IMR-90 (cell line): ENCODE data around the gene TLL1. TPM values are rescaled to one million over a fixed set of nuclear protein-coding genes. Genes with fewer than 3 reads are reported as not detected.

ENCODE experiments used
- ATAC-seq: fragments of 200-7000 bp; cut with Tn5 transposase; 2 replicates; pipeline ENCODE4 v1.9.1; 2020; ENCODE audit warnings: low read depth, mild to moderate bottlenecking, moderate library complexity
- BruUV-seq: library from RNA; stranded (reverse); fragments of 400-500 nt; replicated peaks from 2 replicates; lab custom pipeline; 2021; lab: Mats Ljungman, UMichigan
- CTCF ChIA-PET: fragments of 300-600 bp; formaldehyde crosslinking; extraction: SDS; loops from one replicate; lab custom pipeline; 2021; ENCODE audit warnings: antibody characterized with exemption; lab: Yijun Ruan, JAX
- POLR2A ChIA-PET: fragments of 300-600 bp; sonication (Branson Sonifier 250); formaldehyde crosslinking; loops from one replicate; lab custom pipeline; 2022; ENCODE audit warnings: antibody characterized with exemption; ENCODE audit not compliant: unreplicated experiment; lab: Charles Lee
- DNase-seq: peaks from one replicate; pipeline ENCODE4 v3.0.0; 2013
- H2AFZ ChIP-seq: replicated peaks from 2 replicates; pipeline ENCODE3; 2013; ENCODE audit warnings: low read length, mild to moderate bottlenecking; ENCODE audit not compliant: poor library complexity
- H2AK5ac ChIP-seq: 2 replicates; pipeline ENCODE4 v1.6.1; 2013; ENCODE audit warnings: low read depth, low read length, inconsistent platforms
- H2AK9ac ChIP-seq: replicated peaks from 2 replicates; pipeline ENCODE3; 2013; ENCODE audit warnings: mild to moderate bottlenecking, low read depth, low read length, moderate library complexity; ENCODE audit not compliant: poor library complexity
- H2BK120ac ChIP-seq: 2 replicates; pipeline ENCODE4 v1.6.1; 2013; ENCODE audit warnings: low read depth, low read length, inconsistent platforms
- H2BK15ac ChIP-seq: 3 replicates; pipeline ENCODE4 v1.6.1; 2013; ENCODE audit warnings: low read depth, low read length, inconsistent platforms
- H2BK20ac ChIP-seq: 2 replicates; pipeline ENCODE4 v1.6.1; 2013; ENCODE audit warnings: low read depth, mild to moderate bottlenecking, inconsistent platforms, low read length, moderate library complexity
- H2BK5ac ChIP-seq: 2 replicates; pipeline ENCODE4 v1.6.1; 2013; ENCODE audit warnings: mild to moderate bottlenecking, low read depth, low read length, inconsistent platforms; ENCODE audit not compliant: poor library complexity, severe bottlenecking
- H3K14ac ChIP-seq: replicated peaks from 2 replicates; pipeline ENCODE4 v1.6.1; 2013; ENCODE audit warnings: low read depth, low read length, inconsistent platforms
- H3K18ac ChIP-seq: 2 replicates; pipeline ENCODE4 v1.6.1; 2013; ENCODE audit warnings: low read depth, low read length, control low read depth
- H3K23ac ChIP-seq: 2 replicates; pipeline ENCODE4 v1.6.1; 2013; ENCODE audit warnings: low read depth, low read length, inconsistent platforms
- H3K27ac ChIP-seq: 2 replicates; pipeline ENCODE4 v1.5.1; 2013; ENCODE audit warnings: mild to moderate bottlenecking, control low read depth, low read length; ENCODE audit not compliant: insufficient read depth
- H3K27me3 ChIP-seq: 2 replicates; pipeline ENCODE4 v1.6.1; 2013; ENCODE audit warnings: low read length; ENCODE audit not compliant: control insufficient read depth, insufficient read depth
- H3K36me3 ChIP-seq: 2 replicates; pipeline ENCODE4 v1.6.1; 2013; ENCODE audit warnings: low read length, mixed read lengths; ENCODE audit not compliant: control insufficient read depth, insufficient read depth
- H3K4ac ChIP-seq: 2 replicates; pipeline ENCODE4 v1.6.1; 2013; ENCODE audit warnings: low read depth, low read length, inconsistent platforms
- H3K4me1 ChIP-seq: 2 replicates; pipeline ENCODE4 v1.6.1; 2013; ENCODE audit warnings: low read length, mixed read lengths; ENCODE audit not compliant: control insufficient read depth, insufficient read depth
- H3K4me2 ChIP-seq: 2 replicates; pipeline ENCODE4 v1.6.1; 2013; ENCODE audit warnings: low read depth, mild to moderate bottlenecking, control low read depth, low read length, moderate library complexity
- H3K4me3 ChIP-seq: 2 replicates; pipeline ENCODE4 v1.5.1; 2013; ENCODE audit warnings: low read depth, mild to moderate bottlenecking, control low read depth, low read length, moderate library complexity; ENCODE audit not compliant: insufficient read depth
- H3K56ac ChIP-seq: 2 replicates; pipeline ENCODE4 v1.6.1; 2013; ENCODE audit warnings: low read length, inconsistent platforms; ENCODE audit not compliant: insufficient read depth; ENCODE audit errors: extremely low read depth
- H3K79me1 ChIP-seq, 2 experiments: 2 replicates each; pipeline ENCODE4 v1.6.1; 2013; ENCODE audit warnings: low read length in 2 of 2, inconsistent platforms in 1 of 2, low read depth in 1 of 2
- H3K9ac ChIP-seq: 2 replicates; pipeline ENCODE4 v1.6.1; 2013; ENCODE audit warnings: low read depth, low read length, control low read depth
- H3K9me1 ChIP-seq: 2 replicates; pipeline ENCODE4 v1.6.1; 2013; ENCODE audit warnings: low read length, inconsistent platforms; ENCODE audit not compliant: insufficient read depth
- H3K9me3 ChIP-seq: 2 replicates; pipeline ENCODE4 v1.6.1; 2013; ENCODE audit warnings: low read length; ENCODE audit not compliant: control insufficient read depth, insufficient read depth
- H4K20me1 ChIP-seq: 2 replicates; pipeline ENCODE4 v1.6.1; 2013; ENCODE audit warnings: low read length, inconsistent platforms; ENCODE audit not compliant: insufficient read depth
- H4K5ac ChIP-seq: 2 replicates; pipeline ENCODE4 v1.6.1; 2013; ENCODE audit warnings: mild to moderate bottlenecking, low read depth, low read length, control low read depth
- H4K8ac ChIP-seq, 2 experiments: 2 replicates each; pipeline ENCODE4 v1.6.1; 2013; ENCODE audit warnings: low read depth in 2 of 2, low read length in 2 of 2, control low read depth in 1 of 2, inconsistent platforms in 1 of 2
- H4K91ac ChIP-seq: 2 replicates; pipeline ENCODE4 v1.6.1; 2013; ENCODE audit warnings: low read depth, low read length, inconsistent platforms; ENCODE audit not compliant: insufficient read depth
- BHLHE40 ChIP-seq: fragments of 150-350 bp; IDR thresholded peaks from 2 replicates; pipeline ENCODE4 v1.6.1; 2016; ENCODE audit warnings: mild to moderate bottlenecking, low read depth, low read length
- CHD1 ChIP-seq: IDR thresholded peaks from 2 replicates; pipeline ENCODE4 v1.6.1; 2012; ENCODE audit warnings: low read depth, low read length, improper control_type of control experiment
- FOS ChIP-seq: fragments of 150-350 bp; IDR thresholded peaks from 2 replicates; pipeline ENCODE4 v1.6.1; 2016; ENCODE audit warnings: low read depth, low read length
- MAFK ChIP-seq: IDR thresholded peaks from 2 replicates; pipeline ENCODE4 v1.6.1; 2012; ENCODE audit warnings: low read depth, low read length, improper control_type of control experiment
- NFE2L2 ChIP-seq: fragments of 150-350 bp; IDR thresholded peaks from 2 replicates; pipeline ENCODE4 v1.6.1; 2016; ENCODE audit warnings: low read depth, mild to moderate bottlenecking, low read length
- POLR2A ChIP-seq: IDR thresholded peaks from 2 replicates; pipeline ENCODE4 v1.6.1; 2012; ENCODE audit warnings: mild to moderate bottlenecking, low read depth, low read length
- RCOR1 ChIP-seq: IDR thresholded peaks from 2 replicates; pipeline ENCODE4 v1.6.1; 2012; ENCODE audit warnings: mild to moderate bottlenecking, low read length, improper control_type of control experiment; ENCODE audit not compliant: insufficient replicate concordance
- RFX5 ChIP-seq: IDR thresholded peaks from 2 replicates; pipeline ENCODE4 v1.8.0; 2012; ENCODE audit warnings: low read depth, mild to moderate bottlenecking, low read length, moderate library complexity
- SMC3 ChIP-seq: fragments of 150-350 bp; IDR thresholded peaks from 2 replicates; pipeline ENCODE4 v1.6.1; 2016; ENCODE audit warnings: low read depth, mild to moderate bottlenecking, antibody characterized with exemption, low read length, moderate library complexity
- dilution Hi-C: fragments of 300-500 bp; cut with HindIII; formaldehyde crosslinking; loops from one replicate; pipeline ENCODE4 v1.14.3; 2018; ENCODE audit warnings: low sequenced_read_pairs; ENCODE audit not compliant: unreplicated experiment
- in situ Hi-C: fragments of 300-500 bp; cut with MboI; formaldehyde crosslinking; loops from 3 replicates; pipeline ENCODE4 v1.14.3; 2019; ENCODE audit warnings: low sequenced_read_pairs, inconsistent platforms, mixed read lengths
- intact Hi-C: fragments of 100-400 bp; cut with micrococcal nuclease; formaldehyde crosslinking; loops from 2 replicates; pipeline ENCODE4 v1.10.0; 2022
- polyA plus RNA-seq, 3 experiments: library from polyadenylated mRNA; depleted of rRNA; stranded (reverse); fragments of >200 nt; gene quantifications; 2 replicates each; pipeline ENCODE4 v1.2.3, GENCODE V29; 2012; ENCODE audit warnings: low replicate concordance in 1 of 3
- total RNA-seq: library from RNA; depleted of rRNA; stranded (reverse); fragments of >200 nt; gene quantifications from 2 replicates; pipeline ENCODE4 v1.2.3, GENCODE V29; 2012
- TF ChIP-seq, protein P1 (sequence below): fragments of 150-350 bp; IDR thresholded peaks from 2 replicates; pipeline ENCODE4 v1.6.1; 2017; ENCODE audit warnings: mild to moderate bottlenecking, antibody characterized with exemption, low read length, low read depth
- TF ChIP-seq, protein P2 (sequence below): fragments of 150-350 bp; IDR thresholded peaks from 2 replicates; pipeline ENCODE4 v1.6.1; 2016; ENCODE audit warnings: low read depth, mild to moderate bottlenecking, low read length, moderate library complexity, borderline replicate concordance
- TF ChIP-seq, protein P3 (sequence below): conservative IDR thresholded peaks from 2 replicates; pipeline ENCODE4 v1.5.1; 2012; ENCODE audit warnings: mild to moderate bottlenecking, low read depth, low read length, improper control_type of control experiment

The TLL1 gene
- total and polyA plus RNA-seq, 2 of the 4 experiments (the other 2 are of a cell fraction): not detected

DNA sequence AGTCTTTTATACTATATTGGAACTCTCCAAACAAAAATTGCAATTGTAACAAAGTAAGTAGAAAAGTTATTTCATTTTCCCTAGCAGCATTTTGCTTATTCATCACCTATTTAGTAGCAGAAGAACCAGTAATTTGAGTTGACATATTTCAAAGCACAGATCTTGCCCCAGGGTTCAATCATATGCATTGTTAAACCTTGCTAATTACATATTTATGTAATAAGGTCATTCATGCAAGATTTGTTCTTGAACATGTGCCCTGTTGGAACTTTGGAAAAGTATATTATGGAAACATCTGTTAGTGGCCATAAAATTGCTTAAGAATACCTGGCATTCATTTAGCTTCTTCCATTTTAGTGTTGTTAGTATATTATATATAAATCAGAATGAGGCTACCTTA lies 191.7 kb downstream of the TLL1 start:
- BruUV-seq: no TSS peak
- H4K5ac ChIP-seq: no peak overlapping the region
- intact Hi-C loops (no loop called here), in situ Hi-C loops (no loop called here), dilution Hi-C loops (no loop called here)
- no peak overlapping the region for H3K18ac ChIP-seq
- no peak overlapping the region for H2BK5ac ChIP-seq
- no peak overlapping the region for H2AK5ac ChIP-seq
- no peaks in the 10 kb centered on the region for H3K79me1 ChIP-seq
- no peak overlapping the region for H3K4me2 ChIP-seq
- H2BK20ac ChIP-seq: no peak overlapping the region
- ChIA-PET POLR2A (no interaction called here), CTCF (no interaction called here)
- H3K27ac ChIP-seq: no peak overlapping the region
- H3K14ac ChIP-seq: no peak overlapping the region
- H4K20me1 ChIP-seq: no peaks in the 10 kb centered on the region
- no peaks in the 10 kb centered on the region for H3K9me1 ChIP-seq
- no peak overlapping the region for H3K4ac ChIP-seq
- no peak overlapping the region for H2BK120ac ChIP-seq
- H4K8ac ChIP-seq: no peak overlapping the region
- no peak overlapping the region for H3K23ac ChIP-seq
- no peak overlapping the region for H3K56ac ChIP-seq
- ATAC-seq (no peak), DNase-seq (no peak)
- no peaks in the 10 kb centered on the region for H3K9me3 ChIP-seq
- H2BK15ac ChIP-seq: no peak overlapping the region
- H3K9ac ChIP-seq: no peak overlapping the region
- H4K91ac ChIP-seq: no peak overlapping the region
- TF ChIP-seq MAFK (no peak), POLR2A (no peak), RCOR1 (no peak), RFX5 (no peak), FOS (no peak), NFE2L2 (no peak), CHD1 (no peak), BHLHE40 (no peak), SMC3 (no peak)
- TF ChIP-seq, protein P1, sequence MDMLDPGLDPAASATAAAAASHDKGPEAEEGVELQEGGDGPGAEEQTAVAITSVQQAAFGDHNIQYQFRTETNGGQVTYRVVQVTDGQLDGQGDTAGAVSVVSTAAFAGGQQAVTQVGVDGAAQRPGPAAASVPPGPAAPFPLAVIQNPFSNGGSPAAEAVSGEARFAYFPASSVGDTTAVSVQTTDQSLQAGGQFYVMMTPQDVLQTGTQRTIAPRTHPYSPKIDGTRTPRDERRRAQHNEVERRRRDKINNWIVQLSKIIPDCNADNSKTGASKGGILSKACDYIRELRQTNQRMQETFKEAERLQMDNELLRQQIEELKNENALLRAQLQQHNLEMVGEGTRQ: no peak
- TF ChIP-seq, protein P2, sequence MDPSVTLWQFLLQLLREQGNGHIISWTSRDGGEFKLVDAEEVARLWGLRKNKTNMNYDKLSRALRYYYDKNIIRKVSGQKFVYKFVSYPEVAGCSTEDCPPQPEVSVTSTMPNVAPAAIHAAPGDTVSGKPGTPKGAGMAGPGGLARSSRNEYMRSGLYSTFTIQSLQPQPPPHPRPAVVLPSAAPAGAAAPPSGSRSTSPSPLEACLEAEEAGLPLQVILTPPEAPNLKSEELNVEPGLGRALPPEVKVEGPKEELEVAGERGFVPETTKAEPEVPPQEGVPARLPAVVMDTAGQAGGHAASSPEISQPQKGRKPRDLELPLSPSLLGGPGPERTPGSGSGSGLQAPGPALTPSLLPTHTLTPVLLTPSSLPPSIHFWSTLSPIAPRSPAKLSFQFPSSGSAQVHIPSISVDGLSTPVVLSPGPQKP: no peak
- TF ChIP-seq, protein P3, sequence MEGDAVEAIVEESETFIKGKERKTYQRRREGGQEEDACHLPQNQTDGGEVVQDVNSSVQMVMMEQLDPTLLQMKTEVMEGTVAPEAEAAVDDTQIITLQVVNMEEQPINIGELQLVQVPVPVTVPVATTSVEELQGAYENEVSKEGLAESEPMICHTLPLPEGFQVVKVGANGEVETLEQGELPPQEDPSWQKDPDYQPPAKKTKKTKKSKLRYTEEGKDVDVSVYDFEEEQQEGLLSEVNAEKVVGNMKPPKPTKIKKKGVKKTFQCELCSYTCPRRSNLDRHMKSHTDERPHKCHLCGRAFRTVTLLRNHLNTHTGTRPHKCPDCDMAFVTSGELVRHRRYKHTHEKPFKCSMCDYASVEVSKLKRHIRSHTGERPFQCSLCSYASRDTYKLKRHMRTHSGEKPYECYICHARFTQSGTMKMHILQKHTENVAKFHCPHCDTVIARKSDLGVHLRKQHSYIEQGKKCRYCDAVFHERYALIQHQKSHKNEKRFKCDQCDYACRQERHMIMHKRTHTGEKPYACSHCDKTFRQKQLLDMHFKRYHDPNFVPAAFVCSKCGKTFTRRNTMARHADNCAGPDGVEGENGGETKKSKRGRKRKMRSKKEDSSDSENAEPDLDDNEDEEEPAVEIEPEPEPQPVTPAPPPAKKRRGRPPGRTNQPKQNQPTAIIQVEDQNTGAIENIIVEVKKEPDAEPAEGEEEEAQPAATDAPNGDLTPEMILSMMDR: no peak
- H3K4me3 ChIP-seq: no peak overlapping the region
- no peak overlapping the region for H2AK9ac ChIP-seq
- no peaks in the 10 kb centered on the region for H3K27me3 ChIP-seq
- H2AFZ ChIP-seq: no peak overlapping the region
- no peaks in the 10 kb centered on the region for H3K4me1 ChIP-seq
- no peaks in the 10 kb centered on the region for H3K36me3 ChIP-seq
